K562 (cell line): ENCODE results near the gene TTC22. TPM values are rescaled to one million over a fixed set of nuclear protein-coding genes. Genes with fewer than 3 reads are reported as not detected.

Experiments used
- ATAC-seq: fragments of 200-7000 bp; cut with Tn5 transposase; 3 replicates; pipeline ENCODE4 v1.9.1; 2020; ENCODE audit warnings: moderate library complexity
- BruUV-seq: library from RNA; stranded (reverse); fragments of 400-500 nt; replicated peaks from 2 replicates; lab custom pipeline; 2021; lab: Mats Ljungman, UMichigan
- CTCF ChIA-PET: fragments of 300-600 bp; formaldehyde crosslinking; extraction: SDS; loops from one replicate; lab custom pipeline; 2021; ENCODE audit warnings: low intra/inter-chr PET ratio; lab: Yijun Ruan, JAX
- POLR2A ChIA-PET: fragments of 300-600, 350-650 bp; sonication (Branson Sonifier 250); formaldehyde crosslinking; extraction: SDS; loops from one replicate; lab custom pipeline; 2021; ENCODE audit warnings: antibody characterized with exemption, inconsistent platforms; lab: Yijun Ruan, JAX
- DNase-seq, 4 experiments: peaks; one replicate each; pipeline versions ENCODE4 v3.0.0 to v3.0.0-alpha.2; 2011 to 2018; ENCODE audit warnings: low spot score in 3 of 4, mixed read lengths in 3 of 4; ENCODE audit errors: extremely low read depth in 1 of 4
- FAIRE-seq: peaks from 2 replicates; lab custom pipeline; 2011; peaks lifted over from hg19 to GRCh38; lab: Jason Lieb, UNC
- H2AFZ ChIP-seq: 2 replicates; pipeline ENCODE4 v1.6.0; 2011; ENCODE audit warnings: low read depth, low read length, control low read depth, inconsistent platforms
- H3K27ac ChIP-seq: fragments of 200-600 bp; 3 replicates; pipeline ENCODE4 v1.8.0; 2011; ENCODE audit warnings: low read depth, mild to moderate bottlenecking, control low read depth, inconsistent platforms, low read length, moderate library complexity, mixed read lengths; ENCODE audit errors: extremely low read depth
- H3K27me3 ChIP-seq, 2 experiments: fragments of 300-600 bp in 1 of 2; 2 replicates in 1 of 2; 3 replicates in 1 of 2; pipeline versions ENCODE4 v1.6.0 to v1.8.0; 2011; ENCODE audit warnings: inconsistent platforms in 2 of 2, low read length in 2 of 2, mild to moderate bottlenecking in 1 of 2, mixed read lengths in 1 of 2, moderate library complexity in 1 of 2; ENCODE audit not compliant: control insufficient read depth in 2 of 2, insufficient read depth in 2 of 2
- H3K36me3 ChIP-seq: fragments of 300-600 bp; 3 replicates; pipeline ENCODE4 v1.8.0; 2011; ENCODE audit warnings: mild to moderate bottlenecking, low read length, inconsistent platforms; ENCODE audit not compliant: control insufficient read depth, insufficient read depth
- H3K4me1 ChIP-seq, 2 experiments: fragments of 200-600 bp in 1 of 2; replicated peaks in 1 of 2; 2 replicates in 1 of 2; 3 replicates in 1 of 2; pipeline versions ENCODE4 v1.5.1 to v1.8.0; 2011; ENCODE audit warnings: inconsistent platforms in 2 of 2, low read length in 2 of 2, mild to moderate bottlenecking in 1 of 2, mixed read lengths in 1 of 2, moderate library complexity in 1 of 2; ENCODE audit not compliant: control insufficient read depth in 2 of 2, insufficient read depth in 2 of 2
- H3K4me2 ChIP-seq: 2 replicates; pipeline ENCODE4 v1.6.1; 2011; ENCODE audit warnings: low read length, control low read depth, inconsistent platforms, mixed read lengths; ENCODE audit not compliant: insufficient read depth
- H3K4me3 ChIP-seq: fragments of 200-600 bp; sonication (generic), shearing (Covaris generic); 2 replicates; pipeline ENCODE4 v1.5.1; 2016; ENCODE audit warnings: control low read depth, inconsistent platforms
- H3K79me2 ChIP-seq: fragments of 200-600 bp; 3 replicates; pipeline ENCODE4 v1.8.0; 2011; ENCODE audit warnings: low read length, inconsistent platforms; ENCODE audit not compliant: control insufficient read depth, insufficient read depth
- H3K9ac ChIP-seq, 2 experiments: 2 replicates each; pipeline versions ENCODE4 v1.6.0 to v1.6.1; 2011; ENCODE audit warnings: low read depth in 2 of 2, low read length in 2 of 2, control low read depth in 1 of 2, inconsistent platforms in 1 of 2, mild to moderate bottlenecking in 1 of 2, mixed read lengths in 1 of 2; ENCODE audit not compliant: insufficient read depth in 1 of 2
- H3K9me1 ChIP-seq: one replicate; pipeline ENCODE4 v1.6.0; 2011; ENCODE audit warnings: inconsistent platforms, mild to moderate bottlenecking, low read length, moderate library complexity; ENCODE audit not compliant: control insufficient read depth, insufficient read depth
- H3K9me3 ChIP-seq: replicated peaks from 2 replicates; pipeline ENCODE4 v1.5.1; 2011; ENCODE audit warnings: low read depth, low read length, inconsistent platforms; ENCODE audit not compliant: control insufficient read depth, insufficient read depth
- H4K20me1 ChIP-seq: replicated peaks from 2 replicates; pipeline ENCODE4 v1.6.1; 2011; ENCODE audit warnings: low read length, inconsistent platforms, mixed read lengths; ENCODE audit not compliant: control insufficient read depth, insufficient read depth
- CBX2 ChIP-seq: fragments of 200-600 bp; sonication (generic); IDR thresholded peaks from one replicate; pipeline ENCODE4 v1.6.1; 2012; ENCODE audit warnings: mild to moderate bottlenecking, low read length, inconsistent platforms; ENCODE audit not compliant: insufficient read depth, poor library complexity, severe bottlenecking
- CTCF ChIP-seq, 3 experiments: IDR thresholded peaks in 2 of 3; conservative IDR thresholded peaks in 1 of 3; 2 replicates each; pipeline ENCODE4 v1.5.1; 2011 to 2012; ENCODE audit warnings: low read length in 3 of 3, mild to moderate bottlenecking in 3 of 3, control low read depth in 2 of 3, improper control_type of control experiment in 1 of 3, inconsistent platforms in 1 of 3, low read depth in 1 of 3, mixed read lengths in 1 of 3, moderate library complexity in 1 of 3; ENCODE audit not compliant: insufficient read depth in 2 of 3
- ELF1 ChIP-seq: fragments of 200-800 bp; sonication (Bioruptor generic); IDR thresholded peaks from 2 replicates; pipeline ENCODE4 v1.6.1; 2016; ENCODE audit warnings: missing genetic modification characterization, missing compliant biosample characterization
- GMEB1 ChIP-seq: fragments of 250-450 bp; sonication (Bioruptor Pico); IDR thresholded peaks from 2 replicates; pipeline ENCODE4 v1.4.0; 2020; ENCODE audit warnings: mild to moderate bottlenecking
- MAX ChIP-seq: sonication (generic); formaldehyde crosslinking; IDR thresholded peaks from 2 replicates; pipeline ENCODE4 v1.9.0; 2022; ENCODE audit warnings: mild to moderate bottlenecking, missing genetic modification reagents
- RBM25 ChIP-seq: fragments of 200-400 bp; formaldehyde crosslinking; IDR thresholded peaks from 2 replicates; pipeline ENCODE4 v1.6.1; 2018; ENCODE audit warnings: low read length, low read depth, moderate library complexity; ENCODE audit not compliant: severe bottlenecking
- TBL1XR1 ChIP-seq, 2 experiments: IDR thresholded peaks; 2 replicates each; pipeline ENCODE4 v1.6.1; 2012; ENCODE audit warnings: improper control_type of control experiment in 2 of 2, low read length in 2 of 2, mild to moderate bottlenecking in 1 of 2
- WGBS: fragments of 100-300 bp; shearing (Covaris generic); methylation state at CpG from one replicate; pipeline ENCODE4 v1.1.6; 2016; ENCODE audit warnings: low coverage, mixed read lengths; ENCODE audit not compliant: insufficient coverage; ENCODE audit errors: missing lambda C conversion rate; 5-methylcytosine and 5-hydroxymethylcytosine counted together
- in situ Hi-C: fragments of 300-500 bp; cut with MboI; formaldehyde crosslinking; loops from 4 replicates; pipeline ENCODE4 v1.15.0; 2018; ENCODE audit warnings: inconsistent platforms, mixed read lengths
- intact Hi-C: fragments of 100-400 bp; cut with micrococcal nuclease; formaldehyde crosslinking; loops from 2 replicates; pipeline ENCODE4 v1.14.2; 2022
- polyA plus RNA-seq, 8 experiments: library from polyadenylated mRNA; depleted of rRNA in 4 of 8; stranded (reverse) in 5 of 8; unstranded in 3 of 8; fragments of >200 nt; fragmentation: Nextera tagmentation in 2 of 8; fragmentation: Illumina TruSeq in 1 of 8; extraction: Ambion mirVana in 2 of 8; extraction: Trizol in 1 of 8; gene quantifications; 2 replicates each; pipeline versions ENCODE4 v1.2.1 to v1.2.3, GENCODE V29; 2011 to 2014; ENCODE audit warnings: inconsistent platforms in 1 of 8, missing spikeins in 1 of 8
- total RNA-seq, 7 experiments: library from RNA; depleted of rRNA in 6 of 7; stranded (reverse); fragments of >200 nt in 6 of 7; fragmentation: Illumina TruSeq in 2 of 7; extraction: Trizol in 2 of 7; gene quantifications; 2 replicates each; pipeline versions ENCODE4 v1.2.1 to v1.2.3, GENCODE V29; 2011 to 2021; ENCODE audit warnings: low replicate concordance in 1 of 7

TTC22 gene
- total and polyA plus RNA-seq, 9 of the 15 experiments (the other 6 are each of a cell fraction or from before 2014, with no cell fraction given), result 0.07 TPM; not detected in 8

GRCh38 chr1:54751426-54751825, 49.7 kb downstream of the TTC22 start:
- Histone ChIP-seq H3K27ac (no peak overlapping the region), H2AFZ (no peak overlapping the region), H3K9ac (no peak overlapping the region), H3K36me3 (no peaks in the 10 kb centered on the region; the same call in 2 of the 3 replicates), H3K9me3 (no peaks in the 10 kb centered on the region), H3K4me1 (peaks cover 0 to 14% of the 10 kb centered on the region in 2 experiments; a peak in 2 of 5 replicates), H3K79me2 (no peaks in the 10 kb centered on the region), H3K27me3 (peaks cover 6 to 23% of the 10 kb centered on the region in 2 experiments; a peak in 4 of 5 replicates), H4K20me1 (0 out of 2 replicates have a peak, but pooled peaks cover 3% of the 10 kb centered on the region)
- FAIRE-seq (no peak), DNase-seq (no peak), ATAC-seq (no peak)
- 13% methylated on average over 4 of the region's 4 CpGs for WGBS
- CTCF ChIA-PET, result interaction anchor here (0.5 kb wide), 1 partner anchor 1298 kb away, joined by 5 read pairs; no protein-coding TSS in a partner anchor
- in situ Hi-C loops, result no loop called here
- no TSS peak for BruUV-seq
- TF ChIP-seq ELF1 (tag) (0 out of 2 replicates have a peak, but pooled peaks have one; percentile 15), TBL1XR1 (IDR thresholded peaks at IDR 0.05; ENCODE audit: low read length in 2 of 2) (no peak)
- TF ChIP-seq, all 486 proteins: peak for 1
- H3K4me2 ChIP-seq, result no peak overlapping the region
- intact Hi-C loops, result no loop called here
- H3K9me1 ChIP-seq, result no peaks in the 10 kb centered on the region
- POLR2A ChIA-PET, result interaction anchor here (1.4 to 4.1 kb wide), 2 partner anchors 8 to 12 kb away, joined by 6 to 19 read pairs; partner anchors contain the start of gene PARS2
- no peak overlapping the region for H3K4me3 ChIP-seq

- POLR2A ChIA-PET, result interaction anchor here (1.3 to 4.1 kb wide), 2 partner anchors 13 to 27 kb away, joined by 3 to 19 read pairs; partner anchors contain the start of gene PARS2
- H3K9me1 ChIP-seq, result no peaks in the 10 kb centered on the region
- H3K9me3 ChIP-seq, result no peaks in the 10 kb centered on the region
- peak overlapping the region in 1 of 2 experiments; percentile 49; a peak in 1 of 4 replicates for H3K9ac ChIP-seq
- H3K27me3 ChIP-seq, result peaks cover 6 to 23% of the 10 kb centered on the region in 2 experiments; a peak in 4 of 5 replicates
- no TSS peak for BruUV-seq
- CTCF ChIA-PET, result no interaction called here
- FAIRE-seq, result no peak
- no peak overlapping the region for H3K4me2 ChIP-seq
- DNase-seq, result no peak
- in situ Hi-C loops, result no loop called here
- H4K20me1 ChIP-seq, result 0 out of 2 replicates have a peak, but pooled peaks cover 3% of the 10 kb centered on the region
- no peaks in the 10 kb centered on the region for H3K79me2 ChIP-seq
- H3K4me3 ChIP-seq, result no peak overlapping the region
- H3K36me3 ChIP-seq, result no peaks in the 10 kb centered on the region
- under 1% methylated on average over 6 of the region's 6 CpGs for WGBS
- ATAC-seq, result no peak
- no peak overlapping the region for H2AFZ ChIP-seq
- intact Hi-C loops, result no loop called here
- TF ChIP-seq CTCF (IDR thresholded peaks at IDR 0.05 in 2 of 3, conservative IDR thresholded peaks at IDR 0.05 in 1 of 3; ENCODE audit: insufficient read depth in 2 of 3, low read depth in 1 of 3, low read length in 3 of 3) (no peak), RBM25 (peak; percentile 18), CBX2 (no peak), GMEB1 (CRISPR knock-in tag) (no peak), MAX (CRISPR knock-in tag) (0 out of 2 replicates have a peak, but pooled peaks have one; percentile 25)
- H3K4me1 ChIP-seq, result peaks cover 0 to 14% of the 10 kb centered on the region in 2 experiments; a peak in 2 of 5 replicates
- no peak overlapping the region for H3K27ac ChIP-seq
These were observed 50.5 kb downstream of the TTC22 start for GRCh38 chr1:54750596-54750995.
